G401 (cell line): ENCODE measurements around the gene PDIA6. TPM values are rescaled to one million over a fixed set of nuclear protein-coding genes. Genes with fewer than 3 reads are reported as not detected.

Experiments
- DNase-seq: peaks from one replicate; pipeline ENCODE4 v3.0.0-alpha.2; 2015; ENCODE audit warnings: low spot score
- in situ Hi-C: cut with HindIII; loops from 2 replicates; pipeline ENCODE4 v1.10.0; 2016; ENCODE audit warnings: low sequenced_read_pairs, mixed read lengths
- total RNA-seq: library from RNA; depleted of rRNA; stranded (reverse); fragments of >200 nt; shearing (Covaris generic); gene quantifications from 2 replicates; pipeline ENCODE4 v1.2.3, GENCODE V29; 2014; rRNA removed

Gene PDIA6, protein sequence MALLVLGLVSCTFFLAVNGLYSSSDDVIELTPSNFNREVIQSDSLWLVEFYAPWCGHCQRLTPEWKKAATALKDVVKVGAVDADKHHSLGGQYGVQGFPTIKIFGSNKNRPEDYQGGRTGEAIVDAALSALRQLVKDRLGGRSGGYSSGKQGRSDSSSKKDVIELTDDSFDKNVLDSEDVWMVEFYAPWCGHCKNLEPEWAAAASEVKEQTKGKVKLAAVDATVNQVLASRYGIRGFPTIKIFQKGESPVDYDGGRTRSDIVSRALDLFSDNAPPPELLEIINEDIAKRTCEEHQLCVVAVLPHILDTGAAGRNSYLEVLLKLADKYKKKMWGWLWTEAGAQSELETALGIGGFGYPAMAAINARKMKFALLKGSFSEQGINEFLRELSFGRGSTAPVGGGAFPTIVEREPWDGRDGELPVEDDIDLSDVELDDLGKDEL
- 378 and 429 TPM in 2 replicates for total RNA-seq

DNA sequence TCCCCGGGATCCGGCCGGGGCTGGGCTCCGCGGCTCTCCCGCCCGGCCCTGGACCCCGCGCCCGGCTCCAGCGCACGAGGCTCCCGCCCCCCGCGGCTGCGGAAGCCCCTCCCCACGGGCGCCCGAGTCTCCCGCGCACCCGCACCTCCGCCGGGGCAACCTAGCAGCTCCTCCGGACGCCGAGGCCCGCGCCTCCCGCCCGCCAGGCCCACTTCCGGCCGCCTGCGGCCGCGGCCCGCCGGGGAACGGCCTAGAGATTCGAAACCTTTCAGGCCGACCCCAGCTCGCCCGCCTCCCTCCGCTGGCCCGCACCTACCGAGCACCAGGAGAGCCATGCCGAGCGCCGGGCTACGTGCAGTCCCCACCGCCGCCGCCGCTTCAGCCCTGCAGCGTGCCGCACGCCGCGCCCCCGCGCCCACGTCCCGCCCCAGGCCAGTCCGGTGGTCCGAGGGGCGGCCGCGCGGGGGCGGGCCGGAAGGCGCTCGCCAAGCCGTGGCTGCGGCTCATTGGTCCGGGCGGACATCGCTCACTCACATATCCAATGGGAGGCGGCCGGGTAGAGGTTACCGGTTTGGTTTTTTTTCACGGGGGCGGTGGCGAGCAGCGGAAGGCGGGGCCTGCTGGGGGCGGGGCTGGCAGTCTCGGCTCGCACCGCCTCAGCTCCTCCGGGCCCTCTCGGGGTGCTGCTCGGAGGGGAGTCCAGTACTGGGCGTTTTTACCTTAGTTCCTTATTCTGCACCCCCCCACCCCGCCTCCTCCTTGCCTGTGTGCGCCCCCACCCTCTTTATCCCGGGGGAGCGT is at the start of gene PDIA6:
Gene PDIA6, minus strand, starts transcription at position 424 of the 801 bp plus-strand sequence. Its CDS starts 89 bp downstream, at position 335.
- DNase-seq = peak; percentile 95
- in situ Hi-C loops = no loop called here

DNA sequence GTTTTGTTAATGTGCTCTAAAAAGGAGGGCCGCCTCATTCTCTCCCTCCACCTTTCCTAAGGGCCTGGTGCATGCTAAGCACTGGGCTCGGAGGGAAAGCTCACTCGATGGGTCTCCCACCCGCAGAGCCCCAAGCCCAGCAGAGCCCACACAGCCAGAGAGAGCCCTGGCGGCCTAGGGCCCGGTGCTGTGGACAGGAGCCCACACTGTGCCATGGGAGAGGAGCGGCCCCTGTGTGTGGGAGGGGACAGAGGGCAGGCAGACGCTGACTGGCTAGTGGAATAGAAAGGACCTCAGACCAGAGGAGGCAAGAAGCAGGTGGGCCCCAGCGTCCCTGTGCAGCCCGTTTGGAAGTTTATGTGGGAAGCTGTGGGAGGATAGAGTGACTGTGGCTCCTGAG is 49.7 kb upstream of the PDIA6 start:
- DNase-seq = no peak
- in situ Hi-C loops = no loop called here

DNA sequence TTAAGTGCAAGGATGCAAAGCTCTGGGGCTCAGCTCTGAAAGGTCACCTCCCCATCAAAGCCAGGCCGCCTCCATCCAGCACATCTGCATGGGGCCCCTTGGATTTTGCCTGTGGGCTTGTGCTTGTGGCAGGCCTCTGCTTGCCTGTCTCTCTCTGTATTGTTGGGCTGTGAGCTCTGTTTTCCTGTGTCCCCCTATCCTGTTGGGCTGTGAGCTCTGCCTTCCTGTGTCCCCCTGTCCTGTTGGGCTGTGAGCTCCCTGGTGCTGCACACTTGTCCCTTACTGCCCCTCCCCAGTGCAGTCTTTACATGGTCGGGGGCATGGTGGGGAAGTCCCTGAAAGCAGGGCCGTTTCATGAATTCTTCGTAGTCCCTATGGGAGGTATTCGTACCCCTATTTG is 49.2 kb upstream of the PDIA6 start:
- DNase-seq = no peak
- in situ Hi-C loops = no loop called here

DNA sequence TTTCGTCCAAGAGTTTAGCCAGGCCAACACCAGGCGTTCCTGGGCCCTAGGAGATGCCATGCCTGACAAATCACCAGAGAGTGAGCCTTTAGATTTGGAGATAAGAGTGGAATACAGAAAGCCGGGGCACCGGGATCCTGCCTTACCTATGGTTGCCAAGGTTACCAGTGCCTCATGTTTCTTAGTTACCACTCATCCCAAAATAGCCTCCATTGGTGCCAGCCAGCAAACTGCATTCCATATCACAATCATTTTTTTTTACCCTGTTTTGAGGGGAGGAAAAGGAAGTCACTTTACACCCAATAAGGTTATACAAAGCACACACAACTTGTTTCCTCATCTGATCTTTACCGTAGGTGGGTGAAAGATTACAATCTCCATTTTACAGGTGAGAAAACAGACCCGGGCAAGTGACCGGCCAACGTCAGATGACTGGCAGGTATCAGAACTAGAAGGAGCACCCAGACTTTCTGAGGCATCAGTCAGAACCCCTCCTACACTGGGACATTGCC is 48.3 kb upstream of the PDIA6 start:
- no peak for DNase-seq
- in situ Hi-C loops = no loop called here

DNA sequence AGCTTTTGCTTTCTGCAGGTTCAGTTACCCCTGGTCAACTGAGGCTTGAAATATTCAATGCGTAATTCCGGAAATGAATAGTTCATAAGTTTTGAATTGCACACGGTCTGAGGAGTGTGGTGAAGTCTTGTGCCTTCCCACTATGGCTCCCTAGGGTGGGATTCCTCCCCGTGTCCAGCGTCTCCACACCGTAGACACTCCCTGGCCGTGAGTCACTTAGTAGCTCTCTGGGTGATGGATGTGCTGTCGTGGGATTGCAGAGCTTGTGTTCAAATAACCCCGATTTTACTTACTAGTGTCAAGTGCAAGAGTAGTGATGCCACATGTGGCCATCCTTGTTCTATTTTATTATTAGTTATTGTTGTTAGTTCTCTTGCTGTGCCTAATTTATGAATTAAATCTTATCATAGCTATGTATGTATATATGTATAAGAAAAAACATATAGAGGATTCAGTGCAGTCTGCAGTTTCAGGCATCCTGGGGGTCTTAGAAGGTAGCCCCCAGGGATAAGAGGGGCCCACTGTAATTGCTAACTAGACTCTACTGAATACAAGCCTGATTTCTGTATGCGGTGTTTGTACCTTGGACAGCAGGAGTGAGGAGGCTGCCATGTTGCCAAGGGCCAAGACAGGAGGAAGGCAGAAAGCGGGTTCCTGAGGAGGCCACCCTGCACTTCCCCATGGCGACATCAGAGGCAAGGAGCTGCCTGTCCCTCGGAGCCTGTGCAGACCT is 47.7 kb upstream of the PDIA6 start:
- no peak for DNase-seq
- in situ Hi-C loops = no loop called here

DNA sequence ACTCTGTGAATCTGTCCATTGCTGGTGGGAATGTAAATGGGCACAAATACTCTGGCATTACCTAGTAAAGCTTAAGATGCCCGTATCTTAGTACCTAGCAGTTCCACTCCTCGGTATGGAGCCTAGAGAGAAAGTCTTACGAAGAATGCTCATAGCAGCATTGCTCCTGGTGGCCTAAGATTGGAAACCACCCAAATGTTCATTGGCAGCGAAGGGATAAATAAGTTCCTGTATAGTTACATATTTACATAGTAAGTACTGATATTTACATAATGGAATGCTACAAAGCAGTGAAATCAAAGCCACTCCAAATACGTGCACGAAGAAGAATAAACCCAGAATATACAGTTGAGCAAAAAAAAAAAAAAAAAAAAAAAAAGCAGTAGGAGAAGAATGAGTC is 46.7 kb upstream of the PDIA6 start:
- no peak for DNase-seq
- in situ Hi-C loops = no loop called here

DNA sequence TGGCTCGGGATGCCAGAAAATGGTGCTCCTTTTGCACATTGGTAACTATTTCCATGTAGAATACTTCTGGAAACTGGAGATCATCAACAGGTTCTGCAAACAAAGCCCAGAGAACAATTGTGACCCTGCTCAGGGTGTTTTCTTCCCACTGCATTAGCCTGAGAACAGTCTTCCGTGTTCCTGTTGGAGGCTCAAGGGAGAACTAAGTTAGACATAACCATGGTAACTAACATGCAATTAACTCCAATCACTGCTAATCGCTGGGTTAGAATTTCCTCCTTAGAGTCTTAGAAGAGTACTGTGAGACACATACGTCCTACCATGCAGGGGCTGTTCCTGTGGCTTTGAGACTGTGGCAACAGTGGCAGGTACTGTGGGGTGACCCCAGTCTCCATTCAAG is 36.0 kb upstream of the PDIA6 start:
- no peak for DNase-seq
- in situ Hi-C loops = no loop called here

DNA sequence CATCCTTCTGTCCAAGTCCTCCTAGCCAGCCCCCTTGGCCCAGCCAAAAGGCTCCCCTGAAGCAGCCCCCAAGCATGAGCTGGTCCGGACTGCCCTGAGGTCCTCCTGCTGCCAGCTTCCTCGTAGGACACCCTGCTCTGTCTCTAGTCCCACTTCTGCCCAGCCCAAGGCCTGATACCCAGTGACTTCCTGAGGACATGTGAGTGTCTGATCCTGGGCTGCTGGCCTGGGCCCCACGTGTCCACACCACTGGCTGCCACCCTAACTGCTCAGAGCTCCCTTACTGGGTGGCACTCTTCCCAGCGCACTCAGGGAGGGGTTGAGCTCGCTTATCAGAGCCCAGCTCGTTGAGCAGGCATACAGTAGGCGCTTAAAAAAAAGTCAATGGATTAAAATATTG is 34.4 kb upstream of the PDIA6 start:
- peak; percentile 12 for DNase-seq
- in situ Hi-C loops = no loop called here

DNA sequence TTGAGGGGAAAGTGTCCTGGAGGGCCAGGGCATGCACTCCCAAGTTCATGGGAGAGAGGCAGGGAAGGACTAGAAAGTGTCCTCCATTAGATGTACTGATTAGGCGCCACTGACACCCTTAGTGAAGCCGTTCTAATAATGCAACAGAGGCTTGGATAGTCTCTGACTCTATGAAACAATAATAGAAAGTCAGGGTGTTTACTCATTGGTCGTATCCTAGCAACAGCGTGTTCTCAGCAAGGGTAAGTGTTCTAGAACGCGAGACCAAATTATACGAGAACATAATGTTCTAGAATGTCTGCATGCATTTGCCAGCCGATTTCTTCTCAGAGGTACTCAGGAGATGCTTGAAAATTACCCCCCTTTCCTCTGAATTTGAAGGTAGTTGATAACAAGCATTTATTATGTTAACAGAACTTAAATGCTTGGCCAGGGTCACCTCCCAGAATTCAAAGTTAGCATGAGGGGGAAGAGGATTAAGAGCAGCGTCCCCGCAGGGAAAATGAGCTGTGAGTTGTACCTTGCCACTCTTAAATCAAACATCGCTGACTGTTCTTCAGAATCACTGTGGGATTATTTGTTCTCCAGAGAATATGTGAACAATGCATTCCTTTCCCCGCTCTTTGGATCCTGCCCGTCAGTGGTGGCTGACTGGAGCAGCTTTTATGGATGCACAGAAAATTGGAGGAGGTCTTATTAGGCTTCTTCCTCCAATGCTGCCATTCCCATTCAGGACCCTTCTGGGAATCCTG is 33.7 kb upstream of the PDIA6 start:
- in situ Hi-C loops = no loop called here
- no peak for DNase-seq

DNA sequence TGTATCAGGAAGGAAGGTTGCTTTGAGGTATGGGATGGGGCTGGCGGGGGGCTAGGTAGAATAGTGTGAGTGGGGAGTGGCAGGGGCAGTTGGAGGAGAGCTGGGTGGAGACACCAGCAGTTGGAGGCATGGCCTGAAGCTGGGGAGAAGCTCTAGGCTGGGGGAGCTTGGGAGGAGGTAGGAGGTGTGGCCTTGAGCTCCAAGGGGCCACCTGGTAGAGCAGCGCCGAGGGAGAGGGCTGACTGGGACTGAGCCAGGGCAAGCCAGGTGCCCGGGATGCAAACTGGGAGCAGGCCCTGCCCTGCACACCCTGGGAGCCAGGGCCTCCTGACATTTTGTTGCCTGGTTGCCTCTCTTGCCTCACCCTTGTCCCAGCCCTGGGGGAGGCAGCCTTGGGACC is 33.1 kb upstream of the PDIA6 start:
- DNase-seq = no peak
- in situ Hi-C loops = no loop called here

DNA sequence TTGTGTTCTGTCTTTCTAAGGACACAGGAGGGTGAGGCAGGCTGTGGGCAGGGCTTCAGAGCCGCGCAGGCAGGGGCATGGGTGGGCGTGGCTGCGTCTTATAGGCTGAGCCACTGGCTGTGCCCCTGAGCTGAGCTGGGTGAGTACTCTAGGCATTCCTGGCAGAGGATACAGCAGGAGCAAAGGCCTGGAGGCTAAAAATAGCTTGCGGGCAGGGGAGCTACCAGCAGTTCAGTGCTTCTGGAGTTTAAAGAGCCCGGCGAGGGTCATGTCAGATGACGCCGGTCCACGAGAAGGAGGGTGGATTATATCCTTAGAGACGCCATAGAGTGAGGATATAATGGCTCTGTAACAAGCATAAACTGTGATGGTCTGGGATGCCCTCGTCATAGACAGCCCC is 31.5 kb upstream of the PDIA6 start:
- in situ Hi-C loops = no loop called here

DNA sequence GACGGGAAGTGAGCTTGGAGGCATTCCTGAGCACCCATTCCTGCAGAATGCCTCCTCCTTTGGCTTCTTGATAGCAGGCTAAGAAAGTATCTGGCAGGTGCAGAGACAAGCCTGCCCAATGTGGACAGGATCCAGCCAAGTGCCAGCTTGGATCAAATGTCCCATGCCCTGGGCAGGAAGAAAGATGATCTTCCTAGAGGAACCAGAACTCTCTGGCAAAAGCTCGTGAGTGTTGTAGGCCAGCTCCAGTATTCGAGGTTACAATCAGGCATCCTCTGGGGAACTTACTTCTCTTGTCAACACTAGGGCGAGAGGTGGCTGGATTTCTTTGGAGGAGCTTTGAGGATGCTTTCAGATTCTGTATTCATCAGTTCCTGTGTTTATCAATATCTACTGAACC is 29.9 kb upstream of the PDIA6 start:
- no peak for DNase-seq
- in situ Hi-C loops = no loop called here

More for the DNA sequence above, 31.5 kb upstream of the PDIA6 start:
- DNase-seq = peak; percentile 32

DNA sequence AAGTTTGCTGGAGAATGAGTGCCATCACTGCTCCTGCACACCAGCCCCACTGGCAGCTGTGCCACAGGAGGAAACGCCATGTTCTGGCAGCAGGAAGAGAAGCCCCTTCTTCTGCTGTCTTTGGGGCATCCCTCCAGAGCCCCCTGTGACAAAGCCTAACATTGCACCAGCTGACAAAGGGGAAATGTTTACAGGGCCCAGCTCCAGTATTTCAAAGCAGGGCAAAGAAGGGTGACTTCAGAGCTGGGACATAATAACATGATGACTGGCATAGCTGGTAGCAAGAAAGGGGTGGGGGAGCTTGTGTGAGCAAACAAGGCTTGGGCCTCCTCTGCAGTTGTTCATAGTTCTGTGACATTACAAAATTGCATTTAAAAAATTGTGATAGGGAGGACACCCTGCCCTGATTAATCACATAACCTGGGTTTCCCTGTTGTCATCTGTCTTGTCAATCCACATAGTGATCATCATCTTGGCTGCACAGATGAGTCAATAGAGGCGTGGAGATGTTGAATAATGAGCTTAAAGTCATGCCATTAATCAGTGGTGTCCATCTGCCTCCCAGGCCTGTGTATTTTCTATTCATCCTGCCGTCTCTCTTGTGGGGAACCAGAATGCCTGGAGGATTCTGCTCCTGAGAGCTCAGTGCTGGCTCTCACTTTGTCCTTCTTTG is 29.1 kb upstream of the PDIA6 start:
- in situ Hi-C loops = no loop called here
- DNase-seq = no peak

DNA sequence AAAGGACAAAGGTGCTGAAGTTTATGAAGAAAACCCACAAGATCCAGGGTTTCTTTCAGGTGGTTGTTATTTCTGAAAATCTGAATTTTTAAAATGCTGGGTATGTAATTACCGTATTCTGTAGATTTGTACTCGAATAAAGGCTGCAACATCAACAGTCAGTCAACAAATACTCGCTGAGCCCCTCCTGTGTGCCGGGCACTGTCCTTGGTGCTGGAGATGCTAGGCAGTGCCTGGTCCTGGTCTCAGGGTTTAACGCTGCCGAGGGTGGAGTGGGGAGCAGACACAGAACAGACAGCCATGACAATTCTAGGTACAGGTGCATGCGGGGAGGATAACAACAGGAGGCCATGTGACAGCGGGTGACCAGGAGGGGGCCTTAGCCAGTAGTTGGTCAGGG is 27.2 kb upstream of the PDIA6 start:
- no peak for DNase-seq
- in situ Hi-C loops = no loop called here

DNA sequence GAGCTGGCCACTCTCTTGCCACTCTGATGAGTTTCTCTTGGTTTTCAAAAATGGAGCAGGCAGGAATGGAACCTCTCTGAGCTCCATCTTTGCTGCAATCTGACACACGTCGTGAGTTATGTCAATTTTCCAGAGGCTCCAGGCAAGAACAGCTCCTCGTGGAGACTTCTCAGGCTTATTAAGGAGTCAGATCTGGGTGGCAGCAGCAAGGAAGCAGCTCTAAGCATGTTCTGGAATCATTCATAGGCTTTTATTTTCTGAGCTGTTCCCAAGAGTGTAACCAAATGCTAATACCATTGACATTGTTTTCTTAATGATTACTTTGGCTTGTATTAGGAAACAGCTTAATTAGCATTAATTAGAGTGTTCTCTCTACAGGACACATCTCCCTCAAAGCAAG is 26.1 kb upstream of the PDIA6 start:
- DNase-seq = no peak
- in situ Hi-C loops = no loop called here

DNA sequence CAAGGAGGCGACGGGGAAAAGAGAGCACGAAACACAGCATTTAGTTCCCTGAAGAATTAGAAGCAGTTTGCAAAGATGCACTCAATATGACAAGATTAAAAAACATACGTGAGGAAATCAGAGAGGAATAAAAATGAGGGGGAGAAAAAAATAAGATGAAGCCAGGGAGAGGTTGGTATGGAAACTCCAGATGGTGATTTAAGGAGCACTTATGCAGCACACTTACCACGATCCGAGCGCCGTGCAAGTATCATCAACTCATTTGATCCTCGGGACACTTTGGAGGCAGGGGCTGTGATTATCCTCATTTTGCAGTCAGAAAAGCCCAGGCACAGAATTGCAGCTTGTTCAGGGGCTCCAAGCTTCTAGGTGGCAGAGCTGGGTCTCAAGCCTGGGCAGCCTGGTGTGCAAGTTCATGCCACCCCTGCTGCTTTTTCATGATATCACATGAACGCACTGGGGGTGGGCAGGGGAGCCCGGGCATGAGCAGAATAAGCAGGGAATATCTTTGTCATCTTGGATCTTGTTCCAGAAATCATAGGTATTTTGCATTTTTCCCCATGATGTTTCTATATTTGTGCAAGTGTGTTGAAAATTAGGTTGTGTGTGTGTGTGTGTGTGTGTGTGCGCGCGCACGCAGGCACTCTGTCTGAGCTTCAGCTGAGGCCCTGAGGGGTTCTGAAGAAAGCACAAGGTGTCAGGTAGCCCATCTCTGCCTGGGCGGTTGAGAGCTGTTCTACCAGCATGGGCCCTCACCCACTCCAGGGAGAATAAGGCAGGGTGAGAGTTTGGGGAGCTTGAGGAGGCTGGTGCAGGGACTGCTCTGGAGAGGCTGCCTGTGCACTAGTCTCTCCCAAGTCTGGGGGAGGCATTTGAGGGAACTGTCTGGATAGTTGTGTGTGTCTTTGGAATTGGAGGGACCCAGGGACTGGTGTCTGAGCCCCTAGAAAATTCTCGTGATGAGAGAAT is 25.0 kb upstream of the PDIA6 start:
- DNase-seq = no peak
- in situ Hi-C loops = no loop called here
